GM19025 (cell line): Measurements from ENCODE around the gene GPRIN2.
"Not testable (repeated sequence)": the region's sequence is repeated elsewhere in the genome, so short reads cannot be mapped to it uniquely, and the experiment has no call there.

Source experiments
- ATAC-seq: cut with Tn5 transposase; IDR thresholded peaks from one replicate; pipeline ENCODE4 v1.9.1; 2021; ENCODE audit warnings: mild to moderate bottlenecking, low read depth, moderate library complexity; ENCODE audit not compliant: unreplicated experiment

Gene GPRIN2

GRCh38 chr10:46538717-46539426 lies 17.6 kb downstream of the GPRIN2 start:
- no peak for ATAC-seq

- no peak for ATAC-seq
These were observed 18.3 kb downstream of the GPRIN2 start for GRCh38 chr10:46538155-46538554.

GRCh38 chr10:46537309-46537708 lies 19.1 kb downstream of the GPRIN2 start:
- no peak for ATAC-seq

DNA sequence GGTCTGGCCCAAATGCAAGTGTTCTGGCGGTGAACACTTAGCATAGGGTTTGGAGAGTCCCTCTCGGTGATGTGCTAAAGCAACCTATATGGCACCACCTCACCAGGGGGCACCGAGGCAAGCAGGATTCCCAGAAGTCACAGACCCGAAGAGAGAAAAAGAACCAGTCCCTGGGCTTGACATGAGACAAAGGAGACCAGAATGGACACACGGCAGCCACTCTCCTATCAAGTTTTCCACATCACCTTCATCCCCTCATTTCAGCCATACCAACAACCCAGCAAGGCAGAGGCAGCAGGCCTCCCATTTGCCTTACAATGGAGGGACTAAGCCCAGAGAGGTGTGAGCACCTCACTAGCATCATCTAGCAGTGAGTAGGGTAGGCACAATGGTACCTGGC lies 19.7 kb downstream of the GPRIN2 start:
- no peak for ATAC-seq

DNA sequence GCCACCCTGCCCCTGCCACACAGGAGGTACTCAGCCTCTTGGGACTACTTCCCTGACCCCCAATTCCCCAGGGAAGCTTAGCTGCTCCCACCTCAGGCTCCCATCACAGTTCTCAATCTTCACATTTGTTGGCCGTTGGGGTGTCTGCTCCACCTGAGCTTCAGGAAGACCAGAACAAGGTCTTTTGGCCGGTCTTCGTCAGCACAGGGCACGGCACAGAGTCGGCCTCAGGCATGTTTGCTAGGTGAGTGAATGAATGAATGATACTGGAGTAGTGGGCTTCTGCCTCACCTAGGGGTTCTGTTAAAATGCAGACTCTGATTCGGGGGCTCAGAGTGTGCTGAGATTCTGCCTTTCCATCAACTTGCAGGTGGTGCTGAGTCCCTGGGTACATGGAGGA lies 20.3 kb downstream of the GPRIN2 start:
- no peak for ATAC-seq

DNA sequence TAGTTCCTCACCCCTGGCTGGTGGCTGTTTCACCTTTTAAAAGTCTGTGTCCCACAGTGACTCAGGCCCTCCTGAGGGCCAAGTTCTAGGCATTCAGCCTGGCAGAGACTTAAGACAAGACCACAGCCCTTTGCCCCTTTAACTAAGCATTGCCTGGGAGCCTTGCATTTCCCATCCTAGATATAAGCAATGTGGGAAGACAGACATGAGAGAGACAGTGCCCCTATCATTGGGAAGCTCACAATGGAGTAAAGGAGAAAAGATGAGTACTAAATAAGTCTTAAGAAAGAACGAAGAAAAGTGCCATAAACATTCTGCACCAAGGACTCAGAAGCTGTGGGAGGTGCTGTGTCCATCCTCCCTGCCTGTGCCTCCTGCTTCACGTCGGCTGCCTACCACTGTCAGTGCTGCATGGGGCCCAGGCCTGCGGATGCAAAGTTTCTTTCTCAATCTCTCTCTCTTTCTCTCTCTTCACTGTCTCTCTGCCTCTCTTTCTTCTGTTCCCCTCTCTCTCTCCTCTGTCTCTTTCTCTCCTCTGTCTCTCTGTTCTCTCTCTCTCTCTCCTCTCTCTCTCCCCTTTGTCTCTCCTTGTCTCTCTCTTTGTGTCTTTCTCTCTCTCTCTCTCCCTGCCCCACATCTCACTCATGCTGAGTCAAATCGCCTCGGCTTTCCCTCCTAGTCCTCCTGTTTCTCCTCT lies 21.5 kb downstream of the GPRIN2 start:
- ATAC-seq = no peak

DNA sequence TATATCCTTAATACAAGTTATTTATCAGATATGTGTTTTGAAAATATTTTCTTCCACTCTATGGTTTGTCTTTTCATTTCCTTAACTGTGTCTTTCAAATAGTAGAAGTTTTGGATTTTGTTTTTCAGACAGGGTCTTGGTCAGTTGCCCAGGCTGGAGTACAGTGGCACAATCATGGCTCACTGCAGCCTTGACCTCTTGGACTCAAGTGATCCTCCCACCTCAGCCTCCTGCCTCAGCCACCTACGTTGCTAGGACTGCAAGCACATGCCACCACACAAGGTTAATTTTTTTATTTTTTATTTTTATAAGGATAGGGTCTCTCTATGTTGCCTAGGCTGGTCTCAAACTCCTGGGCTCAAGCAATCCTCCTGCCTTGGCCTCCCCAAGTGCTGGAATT lies 24.2 kb downstream of the GPRIN2 start:
- not testable (repeated sequence) for ATAC-seq

- ATAC-seq = no peak
These were observed 25.9 kb downstream of the GPRIN2 start for GRCh38 chr10:46530249-46531186.

DNA sequence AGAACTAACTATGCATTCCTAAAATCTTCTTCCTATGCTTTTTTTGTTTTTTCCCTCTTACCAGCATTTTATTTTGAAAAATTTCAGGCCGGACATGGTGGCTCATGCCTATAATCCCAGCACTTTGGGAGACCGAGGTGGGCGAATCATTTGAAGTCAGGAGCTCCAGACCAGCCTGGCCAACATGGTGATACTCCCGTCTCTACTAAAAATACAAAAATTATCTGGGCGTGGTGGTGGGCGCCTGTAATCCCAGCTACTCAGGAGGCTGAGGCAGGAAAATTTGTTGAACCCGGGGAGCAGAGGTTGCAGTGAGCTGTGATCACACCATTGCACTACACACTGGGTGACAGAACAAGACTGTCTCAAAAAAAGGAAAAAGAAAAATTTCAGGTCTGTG lies 26.7 kb downstream of the GPRIN2 start:
- not testable (repeated sequence) for ATAC-seq

DNA sequence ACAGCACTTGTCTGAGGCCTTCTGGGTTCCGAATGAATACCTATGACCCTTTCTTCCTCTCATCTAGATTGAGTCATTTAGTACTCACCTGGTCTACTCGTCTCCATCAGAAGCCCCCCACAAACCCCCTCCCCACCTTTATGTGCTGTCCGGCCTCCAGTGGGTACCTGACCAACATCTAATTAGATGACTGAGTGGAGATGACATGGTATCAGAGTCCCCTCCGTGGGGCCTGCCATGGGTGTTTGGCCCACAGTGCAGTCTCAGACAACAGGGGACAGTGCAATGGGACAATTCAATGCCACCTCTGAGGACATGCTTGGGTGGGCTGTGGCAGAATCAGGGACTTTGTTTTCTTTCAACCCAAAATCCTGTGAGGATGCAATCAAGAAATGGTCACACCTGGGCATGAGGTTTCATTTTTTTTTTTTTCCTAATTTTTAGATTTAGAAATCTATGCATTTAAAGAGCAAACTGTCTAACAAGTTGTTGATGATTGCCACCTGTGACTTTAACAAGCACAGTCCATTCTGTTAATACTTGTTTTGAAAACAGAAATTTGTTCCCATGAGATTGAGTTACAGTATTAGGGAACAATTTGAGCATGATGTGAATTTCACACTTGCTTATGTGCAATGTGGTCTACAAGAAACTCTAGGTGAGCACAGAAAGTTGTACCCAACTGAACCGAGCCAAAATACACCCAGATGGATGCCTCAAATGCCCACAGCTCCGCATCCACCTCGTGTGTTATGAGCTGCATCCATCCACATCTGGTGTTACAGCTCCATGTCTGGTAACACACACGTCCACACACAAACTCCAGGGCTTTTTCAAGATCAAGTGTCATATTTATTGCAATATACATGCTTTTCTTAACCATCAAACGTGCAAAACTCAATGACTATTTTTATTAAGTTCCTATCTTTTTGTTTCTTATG lies 27.5 kb downstream of the GPRIN2 start:
- ATAC-seq = no peak

- no peak for ATAC-seq
These were observed 28.2 kb downstream of the GPRIN2 start for GRCh38 chr10:46528171-46528671.

- ATAC-seq = no peak
These were observed 29.1 kb downstream of the GPRIN2 start for GRCh38 chr10:46527241-46527811.

DNA sequence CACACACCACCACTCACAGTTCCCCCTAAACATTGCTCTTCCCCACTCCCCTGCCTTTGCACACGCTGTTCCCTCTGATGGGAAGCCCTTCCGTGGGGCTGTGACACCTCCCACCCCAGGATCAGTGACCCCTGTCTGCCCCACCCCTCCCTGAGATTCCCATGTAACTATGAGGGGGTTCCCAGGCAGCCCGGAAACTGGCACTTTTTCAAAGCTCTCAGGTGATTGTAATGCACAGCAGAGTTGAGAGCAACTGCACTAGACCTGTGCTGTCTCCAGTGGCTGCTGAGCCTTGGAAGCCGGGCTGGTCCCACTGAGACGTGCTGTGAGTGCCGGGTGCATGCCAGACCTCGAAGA lies 29.8 kb downstream of the GPRIN2 start:
- no peak for ATAC-seq

GRCh38 chr10:46525824-46526681 lies 30.4 kb downstream of the GPRIN2 start:
- ATAC-seq = no peak

- no peak for ATAC-seq
These were observed 31.2 kb downstream of the GPRIN2 start for GRCh38 chr10:46525177-46525823.

DNA sequence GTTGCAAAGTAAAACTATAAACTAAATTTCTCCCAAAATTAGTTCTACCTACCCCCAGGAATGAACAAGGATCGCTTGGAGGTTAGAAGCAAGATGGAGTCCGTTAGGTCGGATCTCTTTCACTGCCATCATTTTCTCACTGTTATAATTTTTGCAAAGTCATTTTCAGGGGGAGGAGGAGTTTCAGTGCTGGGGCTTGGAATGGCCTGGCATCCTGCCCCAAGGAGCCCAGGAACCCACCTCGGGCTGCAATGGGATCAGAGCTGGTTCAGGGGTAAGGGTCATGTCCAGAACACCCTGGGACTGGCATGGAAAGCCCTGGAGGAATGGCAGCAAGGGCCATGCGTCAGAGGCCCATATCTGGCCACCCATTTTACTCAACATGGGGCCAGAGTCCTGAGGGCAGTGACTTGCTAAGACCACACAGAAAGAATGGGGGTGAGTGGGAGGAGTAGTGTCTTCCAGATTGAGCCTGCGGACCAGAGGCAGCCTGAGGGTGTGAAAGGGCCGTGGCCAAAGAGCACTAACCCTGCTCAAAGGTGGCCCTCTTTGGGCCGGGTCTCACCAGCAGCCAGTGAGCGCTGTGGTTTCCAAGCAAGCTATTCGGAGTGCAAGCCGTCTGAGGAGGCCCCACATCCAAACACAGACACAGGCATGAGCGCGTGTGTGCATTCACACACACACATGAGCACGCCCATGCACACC lies 31.8 kb downstream of the GPRIN2 start:
- ATAC-seq = no peak

DNA sequence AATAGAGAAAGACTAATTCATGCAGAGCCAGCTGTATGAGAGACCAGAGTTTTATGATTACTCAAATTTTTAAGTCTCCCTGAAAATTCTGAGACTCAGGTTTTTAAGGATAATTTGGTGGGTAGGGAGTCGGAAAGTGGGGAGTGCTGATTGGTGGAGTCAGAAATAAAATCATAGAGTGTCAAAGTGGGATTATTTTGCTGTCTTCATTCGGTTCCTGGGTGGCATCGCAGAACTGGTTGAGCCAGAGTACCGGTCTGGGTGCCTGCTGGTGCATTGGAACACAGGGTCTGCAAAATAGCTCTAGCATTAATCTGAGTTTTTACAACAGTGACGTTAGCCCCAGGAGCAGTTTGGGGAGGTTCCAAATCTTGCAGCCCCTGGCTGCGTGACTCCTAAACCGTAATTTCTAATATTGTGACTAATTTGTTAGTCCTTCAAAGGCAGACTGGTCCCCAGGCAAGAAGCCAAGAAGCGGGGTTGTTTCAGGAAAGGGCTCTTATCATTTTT lies 32.4 kb downstream of the GPRIN2 start:
- no peak for ATAC-seq
